Common myeloid progenitor, CD34-positive (primary cell): ENCODE data around the gene SNX19.
"Not testable (repeated sequence)": the region's sequence is repeated elsewhere in the genome, so short reads cannot be mapped to it uniquely, and the experiment has no call there.

Experiments used
- CTCF ChIA-PET: fragments of 350-600 bp; sonication (Branson Sonifier 250); formaldehyde crosslinking; loops from one replicate; lab custom pipeline; 2021; ENCODE audit warnings: antibody characterized with exemption; lab: Charles Lee
- POLR2A ChIA-PET: fragments of 350-600 bp; sonication (Branson Sonifier 250); formaldehyde crosslinking; loops from one replicate; lab custom pipeline; 2021; ENCODE audit warnings: antibody characterized with exemption; lab: Charles Lee
- DNase-seq, 3 donors: peaks; one replicate each; pipeline versions ENCODE4 v3.0.0 to v3.0.0-alpha.2; 2013
- H3K27ac ChIP-seq, 2 experiments: 1 replicate in 1 of 2; 2 replicates in 1 of 2; pipeline ENCODE4 v1.7.0; 2013; ENCODE audit warnings: inconsistent platforms in 2 of 2, low read length in 2 of 2, mild to moderate bottlenecking in 2 of 2, low read depth in 1 of 2, moderate library complexity in 1 of 2; ENCODE audit not compliant: severe bottlenecking in 2 of 2, insufficient read depth in 1 of 2, poor library complexity in 1 of 2
- H3K27me3 ChIP-seq, 5 experiments: replicated peaks in 2 of 5; 1 replicate in 3 of 5; 2 replicates in 2 of 5; pipeline versions ENCODE4 v1.6.1 to v1.7.0; 2013; ENCODE audit warnings: low read length in 4 of 5, mild to moderate bottlenecking in 2 of 5, moderate library complexity in 2 of 5, inconsistent platforms in 1 of 5; ENCODE audit not compliant: insufficient read depth in 5 of 5, control insufficient read depth in 4 of 5
- H3K36me3 ChIP-seq, 4 experiments: 1 replicate in 2 of 4; 2 replicates in 2 of 4; pipeline versions ENCODE4 v1.6.1 to v1.7.0; 2013; ENCODE audit warnings: low read length in 3 of 4, control low read depth in 1 of 4, mild to moderate bottlenecking in 1 of 4; ENCODE audit not compliant: control insufficient read depth in 4 of 4, insufficient read depth in 4 of 4
- H3K4me1 ChIP-seq, 4 experiments: 1 replicate in 3 of 4; 2 replicates in 1 of 4; pipeline versions ENCODE4 v1.6.1 to v1.7.1; 2013; ENCODE audit warnings: low read length in 3 of 4, mild to moderate bottlenecking in 3 of 4, control low read depth in 1 of 4, inconsistent platforms in 1 of 4, moderate library complexity in 1 of 4; ENCODE audit not compliant: control insufficient read depth in 4 of 4, insufficient read depth in 4 of 4; ENCODE audit errors: control extremely low read depth in 1 of 4
- H3K4me3 ChIP-seq, 7 experiments: 1 replicate in 4 of 7; 2 replicates in 3 of 7; pipeline versions ENCODE4 v1.5.1 to v1.7.0; 2013; ENCODE audit warnings: mild to moderate bottlenecking in 7 of 7, low read length in 6 of 7, moderate library complexity in 6 of 7, inconsistent platforms in 2 of 7, low read depth in 2 of 7, control low read depth in 1 of 7; ENCODE audit not compliant: insufficient read depth in 4 of 7, control insufficient read depth in 1 of 7; ENCODE audit errors: extremely low read depth in 1 of 7
- H3K9me3 ChIP-seq, 5 experiments: 1 replicate in 4 of 5; 2 replicates in 1 of 5; pipeline versions ENCODE4 v1.6.1 to v1.7.1; 2013; ENCODE audit warnings: low read length in 4 of 5, mild to moderate bottlenecking in 2 of 5, inconsistent platforms in 1 of 5, low read depth in 1 of 5, moderate library complexity in 1 of 5; ENCODE audit not compliant: control insufficient read depth in 4 of 5, insufficient read depth in 2 of 5; ENCODE audit errors: control extremely low read depth in 1 of 5
- WGBS: methylation state at CpG from one replicate; pipeline ENCODE4 v1.1.5; 2013; ENCODE audit not compliant: insufficient coverage; 5-methylcytosine and 5-hydroxymethylcytosine counted together

The SNX19 gene

DNA sequence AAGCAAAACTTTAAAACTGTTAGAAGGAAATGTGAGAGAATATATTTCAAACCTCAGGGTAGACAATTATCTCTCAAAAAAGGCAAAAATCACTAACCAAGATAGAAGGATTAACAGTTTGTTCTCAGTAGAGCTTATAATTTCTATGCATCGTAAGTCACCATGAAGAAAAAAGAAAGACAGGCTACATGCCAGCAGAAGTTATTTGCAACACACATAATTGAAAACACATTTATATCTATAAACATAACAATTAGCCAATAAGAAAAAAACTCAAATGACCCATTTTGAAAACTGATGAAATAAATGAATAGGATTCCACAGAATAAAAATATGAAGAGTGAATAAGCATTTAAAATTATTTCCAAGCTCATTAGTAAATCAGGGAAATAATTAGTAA is 24.4 kb upstream of the SNX19 start:
- DNase-seq = no peak
- POLR2A ChIA-PET = no interaction called here
- Histone ChIP-seq H3K36me3 (no peaks in the 10 kb centered on the region), H3K27me3 (peaks cover 0 to 3% (median 0%) of the 10 kb centered on the region in 5 experiments), H3K4me1 (no peaks in the 10 kb centered on the region), H3K9me3 (peaks cover 0 to 1% (median 0%) of the 10 kb centered on the region in 5 experiments), H3K4me3 (no peak overlapping the region), H3K27ac (no peak overlapping the region)
- no CpG with 5 or more reads among the region's 1 CpG for WGBS
- CTCF ChIA-PET = interaction anchor here (0.6 kb wide), 1 partner anchor 41 kb away, joined by 3 read pairs; no protein-coding TSS in a partner anchor

DNA sequence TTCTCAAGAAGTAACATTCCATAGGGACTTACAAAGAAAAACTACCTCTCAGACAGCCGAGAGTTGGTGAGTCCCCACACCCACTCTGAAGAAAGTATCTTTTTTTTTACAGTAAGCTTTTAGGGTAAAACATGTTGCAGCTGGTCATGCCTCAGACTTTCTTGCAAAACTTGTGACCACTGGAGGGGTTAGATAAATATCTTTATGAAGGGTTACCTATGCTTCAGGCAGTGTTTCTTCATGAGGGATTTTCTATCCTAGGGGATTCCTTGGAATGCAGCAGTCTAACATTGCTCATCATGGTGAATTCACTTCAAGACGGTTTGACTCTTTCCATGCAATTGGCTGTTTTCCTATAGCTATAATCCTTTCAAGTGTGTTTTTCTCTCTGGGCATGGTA is 20.8 kb upstream of the SNX19 start:
- DNase-seq = no peak
- 100% methylated on average over 2 of the region's 2 CpGs for WGBS
- no peak overlapping the region for H3K27ac ChIP-seq
- H3K9me3 ChIP-seq = peaks cover 0 to 1% (median 0%) of the 10 kb centered on the region in 5 experiments
- no peaks in the 10 kb centered on the region for H3K36me3 ChIP-seq
- H3K4me3 ChIP-seq = no peak overlapping the region
- H3K4me1 ChIP-seq = no peaks in the 10 kb centered on the region
- POLR2A ChIA-PET = no interaction called here
- CTCF ChIA-PET = no interaction called here
- H3K27me3 ChIP-seq = peaks cover 0 to 2% (median 0%) of the 10 kb centered on the region in 5 experiments

DNA sequence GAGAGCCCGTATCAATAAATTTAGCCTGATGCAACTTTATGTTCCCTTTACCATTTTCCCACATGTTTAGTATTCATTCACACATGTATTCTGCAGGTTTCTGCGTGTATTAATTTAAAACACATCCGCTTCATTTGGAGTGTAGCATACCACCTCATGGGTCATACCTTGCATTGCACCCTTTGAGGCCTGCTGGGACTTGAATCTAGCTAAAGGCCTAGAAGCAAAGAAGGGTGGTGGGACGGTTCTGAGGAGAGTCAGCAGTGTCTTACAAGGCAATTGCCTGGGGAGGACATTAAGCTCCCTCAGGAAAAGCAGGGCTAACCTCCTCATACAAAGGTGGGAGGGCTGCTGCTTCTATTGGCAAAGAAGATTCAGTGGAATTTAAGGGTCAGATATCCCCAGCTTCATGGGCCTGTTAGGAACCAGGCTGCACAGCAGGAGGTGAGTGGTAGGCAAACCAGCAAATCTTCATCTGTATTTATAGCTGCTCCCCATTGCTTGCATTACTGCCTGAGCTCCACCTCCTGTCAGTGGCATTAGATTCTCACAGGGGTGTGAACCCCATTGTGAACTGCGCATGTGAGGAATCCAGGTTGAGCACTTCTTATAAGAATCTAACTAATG is 15.9 kb upstream of the SNX19 start:
- no peak for DNase-seq
- ChIA-PET POLR2A (no interaction called here), CTCF (no interaction called here)
- H3K27me3 ChIP-seq = no peaks in the 10 kb centered on the region
- H3K36me3 ChIP-seq = no peaks in the 10 kb centered on the region
- no peak overlapping the region for H3K4me3 ChIP-seq
- H3K9me3 ChIP-seq = no peaks in the 10 kb centered on the region
- WGBS = 100% methylated on average over 5 of the region's 5 CpGs
- H3K4me1 ChIP-seq = no peaks in the 10 kb centered on the region
- H3K27ac ChIP-seq = no peak overlapping the region

DNA sequence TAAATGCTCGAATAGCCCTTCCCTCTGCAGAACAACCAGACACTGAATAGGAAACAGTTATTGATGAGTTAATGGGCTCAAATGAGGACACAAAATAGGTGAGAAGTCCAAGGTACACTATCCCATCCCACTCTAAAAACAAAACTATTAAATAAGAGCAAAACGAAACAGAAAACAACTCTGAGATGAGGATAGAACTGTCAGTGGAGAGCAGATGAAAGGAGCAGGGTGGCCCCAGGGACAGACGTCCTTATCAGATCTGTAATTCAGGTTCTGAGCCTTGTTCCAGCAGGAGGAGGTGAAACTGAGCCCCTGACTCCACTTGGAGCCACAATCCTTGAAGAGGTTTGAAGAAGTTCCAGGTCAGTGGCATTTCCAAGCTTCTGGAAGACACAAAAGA is 8.5 kb upstream of the SNX19 start:
- Histone ChIP-seq H3K9me3 (no peaks in the 10 kb centered on the region), H3K27ac (no peak overlapping the region), H3K4me1 (no peaks in the 10 kb centered on the region), H3K27me3 (peaks cover 0 to 3% (median 0%) of the 10 kb centered on the region in 5 experiments), H3K36me3 (no peaks in the 10 kb centered on the region), H3K4me3 (no peak overlapping the region)
- 0% methylated on average over 1 of the region's 3 CpGs for WGBS
- no peak for DNase-seq
- ChIA-PET CTCF (interaction anchor here (1.1 kb wide), 1 partner anchor 20 kb away, joined by 3 read pairs; no protein-coding TSS in a partner anchor), POLR2A (no interaction called here)

DNA sequence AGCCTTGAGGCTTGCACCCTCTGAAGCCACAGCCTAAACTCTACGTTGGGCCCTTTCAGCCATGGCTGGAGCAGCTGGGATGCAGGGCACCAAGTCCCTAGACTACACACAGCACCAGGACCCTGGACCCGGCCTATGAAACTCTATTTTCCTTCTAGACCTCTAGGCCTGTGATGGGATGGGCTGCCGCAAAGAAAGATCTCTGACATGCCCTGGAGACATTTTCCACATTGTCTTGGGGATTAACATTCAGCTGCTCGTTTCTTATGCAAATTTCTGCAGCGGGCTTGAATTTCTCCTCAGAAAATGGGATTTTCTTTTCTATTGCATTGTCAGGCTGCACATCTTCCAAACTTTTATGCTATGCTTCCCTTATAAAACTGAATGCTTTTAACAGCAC is 4.3 kb upstream of the SNX19 start:
- H3K27me3 ChIP-seq, H3K4me3 ChIP-seq, H3K9me3 ChIP-seq, H3K36me3 ChIP-seq, POLR2A ChIA-PET, H3K27ac ChIP-seq, DNase-seq: not testable (repeated sequence)
- 89% methylated on average over 5 of the region's 5 CpGs for WGBS
- CTCF ChIA-PET = interaction anchor here (1.2 kb wide), 1 partner anchor 10 kb away, joined by 4 read pairs; no protein-coding TSS in a partner anchor
- H3K4me1 ChIP-seq = peaks cover 2 to 10% (median 5%) of the 10 kb centered on the region in 4 experiments

DNA sequence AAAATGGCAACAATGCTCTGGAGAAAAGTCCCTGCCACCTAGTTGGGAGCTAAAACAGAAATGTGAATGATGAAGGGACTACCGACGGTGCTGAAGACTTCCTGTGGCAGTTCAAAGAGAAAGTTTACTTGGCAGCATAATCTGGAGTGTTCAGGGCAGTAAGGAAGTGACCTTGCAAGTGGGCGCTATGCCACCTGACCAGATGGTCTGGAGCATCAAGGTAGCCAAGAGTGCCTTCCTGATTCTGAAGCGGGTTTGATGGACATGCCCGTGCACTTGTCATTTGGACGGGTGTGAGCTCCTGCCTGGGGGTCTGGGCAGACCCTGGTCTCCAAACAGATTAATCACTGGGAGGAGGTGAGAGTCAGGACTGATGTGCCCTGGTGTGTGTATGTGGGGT is 1.8 kb upstream of the SNX19 start:
- peaks cover 0 to 9% (median 0%) of the 10 kb centered on the region in 5 experiments for H3K27me3 ChIP-seq
- H3K9me3 ChIP-seq = no peaks in the 10 kb centered on the region
- peaks cover 2 to 22% (median 7%) of the 10 kb centered on the region in 4 experiments for H3K36me3 ChIP-seq
- H3K27ac ChIP-seq = no peak overlapping the region
- ChIA-PET CTCF (interaction anchor here (1.0 to 7.4 kb wide), 3 partner anchors 15 to 757 kb away, joined by 3 to 78 read pairs (median 3); no protein-coding TSS in a partner anchor), POLR2A (no interaction called here)
- WGBS = 69% methylated on average over 6 of the region's 6 CpGs
- H3K4me3 ChIP-seq = no peak overlapping the region
- no peak for DNase-seq
- H3K4me1 ChIP-seq = peaks cover 3 to 18% (median 11%) of the 10 kb centered on the region in 4 experiments

DNA sequence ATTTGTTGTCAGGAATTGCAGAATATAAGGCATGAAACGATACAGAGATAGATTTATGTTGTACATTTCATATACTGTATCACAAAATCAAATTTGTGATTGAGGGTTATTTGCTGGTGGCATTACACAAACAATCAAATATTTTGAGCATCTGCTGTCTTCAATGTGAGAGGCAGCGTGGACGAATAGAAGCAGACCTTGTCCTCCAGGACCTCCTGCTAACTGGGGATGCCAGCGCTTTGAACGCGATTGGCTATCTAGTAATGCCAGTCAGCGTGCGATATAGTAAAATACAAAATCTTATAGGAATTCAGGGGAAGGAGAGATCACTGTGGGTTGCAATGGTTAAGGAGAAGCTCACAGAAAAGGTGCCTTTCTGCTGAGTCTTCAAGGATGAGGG is 631 bp upstream of the SNX19 start:
- H3K27ac ChIP-seq = no peak overlapping the region
- H3K4me1 ChIP-seq = peaks cover 3 to 18% (median 11%) of the 10 kb centered on the region in 4 experiments
- DNase-seq = no peak
- H3K9me3 ChIP-seq = no peaks in the 10 kb centered on the region
- peak overlapping the region in 6 of 7 experiments; percentile 58 to 97 (median 84) for H3K4me3 ChIP-seq
- ChIA-PET POLR2A (no interaction called here), CTCF (interaction anchor here (1.0 to 7.4 kb wide), 5 partner anchors 14 to 600 kb away, joined by 3 to 78 read pairs (median 6); no protein-coding TSS in a partner anchor)
- 90% methylated on average over 7 of the region's 8 CpGs for WGBS
- H3K27me3 ChIP-seq = peaks cover 0 to 9% (median 0%) of the 10 kb centered on the region in 5 experiments
- peaks cover 2 to 31% (median 9%) of the 10 kb centered on the region in 4 experiments for H3K36me3 ChIP-seq
